GM19351 (cell line): ENCODE results near the gene NCF2.
"Not testable (repeated sequence)": the region's sequence is repeated elsewhere in the genome, so short reads cannot be mapped to it uniquely, and the experiment has no call there.

Experiments
- ATAC-seq: cut with Tn5 transposase; IDR thresholded peaks from one replicate; pipeline ENCODE4 v1.9.1; 2021; ENCODE audit warnings: mild to moderate bottlenecking, moderate library complexity; ENCODE audit not compliant: unreplicated experiment

NCF2 gene

GRCh38 chr1:183612975-183613374 lies 22.7 kb upstream of the NCF2 start:
- not testable (repeated sequence) for ATAC-seq

- ATAC-seq, result no peak
Observed at GRCh38 chr1:183612407-183612806, 22.1 kb upstream of the NCF2 start.

GRCh38 chr1:183611021-183611420 lies 20.8 kb upstream of the NCF2 start:
- ATAC-seq, result no peak

- ATAC-seq, result no peak
Observed at GRCh38 chr1:183609759-183610452, 19.6 kb upstream of the NCF2 start.

GRCh38 chr1:183609313-183609712 lies 19.1 kb upstream of the NCF2 start:
- ATAC-seq, result peak; percentile 53

- no peak for ATAC-seq
Observed at GRCh38 chr1:183607322-183607980, 17.2 kb upstream of the NCF2 start.

GRCh38 chr1:183605904-183606303 lies 15.6 kb upstream of the NCF2 start:
- ATAC-seq, result no peak

GRCh38 chr1:183604815-183605214 lies 14.6 kb upstream of the NCF2 start:
- peak; percentile 15 for ATAC-seq

GRCh38 chr1:183604038-183604808 lies 14.0 kb upstream of the NCF2 start:
- peak; percentile 66 for ATAC-seq

GRCh38 chr1:183602510-183602909 lies 12.3 kb upstream of the NCF2 start:
- no peak for ATAC-seq

- no peak for ATAC-seq
Observed at GRCh38 chr1:183600634-183601033, 10.4 kb upstream of the NCF2 start.

- ATAC-seq, result no peak
Observed at GRCh38 chr1:183600136-183600535, 9.9 kb upstream of the NCF2 start.

- peak; percentile 64 for ATAC-seq
Observed at GRCh38 chr1:183598386-183598785, 8.1 kb upstream of the NCF2 start.

- ATAC-seq, result no peak
Observed at GRCh38 chr1:183597656-183598347, 7.5 kb upstream of the NCF2 start.

- no peak for ATAC-seq
Observed at GRCh38 chr1:183596500-183596899, 6.2 kb upstream of the NCF2 start.

- no peak for ATAC-seq
Observed at GRCh38 chr1:183595537-183595936, 5.3 kb upstream of the NCF2 start.

GRCh38 chr1:183593356-183593755 lies 3.1 kb upstream of the NCF2 start:
- peak; percentile 51 for ATAC-seq

- ATAC-seq, result no peak
Observed at GRCh38 chr1:183592733-183593132, 2.5 kb upstream of the NCF2 start.

- ATAC-seq, result no peak
Observed at GRCh38 chr1:183589874-183590243, 400 bp downstream of the NCF2 start.

- no peak for ATAC-seq
Observed at GRCh38 chr1:183589384-183589783, 875 bp downstream of the NCF2 start.

- no peak for ATAC-seq
Observed at GRCh38 chr1:183588827-183589226, 1.4 kb downstream of the NCF2 start.
